Measurements from ENCODE around the gene TNS2. TPM values are rescaled to one million over a fixed set of nuclear protein-coding genes. Genes with fewer than 3 reads are reported as not detected.
A peak's percentile ranks its signal among the peaks of the same experiment; 100 is the strongest.

The TNS2 gene
- total and polyA plus RNA-seq, 9 of the 15 experiments (the other 6 are each of a cell fraction or from before 2014, with no cell fraction given): 0.28 to 3.1 (median 1.2) TPM; not detected in 1

- TF ChIP-seq ZBTB33 (CRISPR knock-in tag; IDR thresholded peaks at IDR 0.05): no peak
- TF ChIP-seq CAMTA2 (CRISPR knock-in tag; conservative IDR thresholded peaks at IDR 0.05): no peak
- TF ChIP-seq SMARCE1 (IDR thresholded peaks at IDR 0.05): peak; percentile 56
- TF ChIP-seq ZNF395 (CRISPR knock-in tag; IDR thresholded peaks at IDR 0.05): no peak
- peak; percentile 74 for TF ChIP-seq SMC3 (conservative IDR thresholded peaks at IDR 0.05; ENCODE audit: insufficient read depth, low read depth, low read length)
- no peak for TF ChIP-seq HMGN3 (IDR thresholded peaks at IDR 0.05; ENCODE audit: borderline replicate concordance, extremely low read depth, insufficient read length, low read depth, low read length)
- TF ChIP-seq PPARD (CRISPR knock-in tag; IDR thresholded peaks at IDR 0.05): no peak
- TF ChIP-seq ZNF282 (CRISPR knock-in tag; IDR thresholded peaks at IDR 0.05): no peak
- no peak for TF ChIP-seq ZNF766 (CRISPR knock-in tag; conservative IDR thresholded peaks at IDR 0.05)
- TF ChIP-seq ZC3H11A (IDR thresholded peaks at IDR 0.05; ENCODE audit: low read depth, low read length): no peak
- TF ChIP-seq, protein P1, sequence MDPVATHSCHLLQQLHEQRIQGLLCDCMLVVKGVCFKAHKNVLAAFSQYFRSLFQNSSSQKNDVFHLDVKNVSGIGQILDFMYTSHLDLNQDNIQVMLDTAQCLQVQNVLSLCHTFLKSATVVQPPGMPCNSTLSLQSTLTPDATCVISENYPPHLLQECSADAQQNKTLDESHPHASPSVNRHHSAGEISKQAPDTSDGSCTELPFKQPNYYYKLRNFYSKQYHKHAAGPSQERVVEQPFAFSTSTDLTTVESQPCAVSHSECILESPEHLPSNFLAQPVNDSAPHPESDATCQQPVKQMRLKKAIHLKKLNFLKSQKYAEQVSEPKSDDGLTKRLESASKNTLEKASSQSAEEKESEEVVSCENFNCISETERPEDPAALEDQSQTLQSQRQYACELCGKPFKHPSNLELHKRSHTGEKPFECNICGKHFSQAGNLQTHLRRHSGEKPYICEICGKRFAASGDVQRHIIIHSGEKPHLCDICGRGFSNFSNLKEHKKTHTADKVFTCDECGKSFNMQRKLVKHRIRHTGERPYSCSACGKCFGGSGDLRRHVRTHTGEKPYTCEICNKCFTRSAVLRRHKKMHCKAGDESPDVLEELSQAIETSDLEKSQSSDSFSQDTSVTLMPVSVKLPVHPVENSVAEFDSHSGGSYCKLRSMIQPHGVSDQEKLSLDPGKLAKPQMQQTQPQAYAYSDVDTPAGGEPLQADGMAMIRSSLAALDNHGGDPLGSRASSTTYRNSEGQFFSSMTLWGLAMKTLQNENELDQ (CRISPR knock-in tag; IDR thresholded peaks at IDR 0.05; ENCODE audit: borderline replicate concordance): no peak
- TF ChIP-seq BACH1 (tag; IDR thresholded peaks at IDR 0.05): no peak
- no peak for TF ChIP-seq ZNF184 (CRISPR knock-in tag; IDR thresholded peaks at IDR 0.05)
- TF ChIP-seq THRB (CRISPR knock-in tag; conservative IDR thresholded peaks at IDR 0.05): no peak
- TF ChIP-seq TCF7L2 (IDR thresholded peaks at IDR 0.05; ENCODE audit: low read depth, low read length): 0 out of 2 replicates have a peak, but pooled peaks have one; percentile 30
- no peak for TF ChIP-seq TCF3 (CRISPR knock-in tag; IDR thresholded peaks at IDR 0.05)
- no peak for TF ChIP-seq LARP7 (IDR thresholded peaks at IDR 0.05)
- TF ChIP-seq, protein P2, sequence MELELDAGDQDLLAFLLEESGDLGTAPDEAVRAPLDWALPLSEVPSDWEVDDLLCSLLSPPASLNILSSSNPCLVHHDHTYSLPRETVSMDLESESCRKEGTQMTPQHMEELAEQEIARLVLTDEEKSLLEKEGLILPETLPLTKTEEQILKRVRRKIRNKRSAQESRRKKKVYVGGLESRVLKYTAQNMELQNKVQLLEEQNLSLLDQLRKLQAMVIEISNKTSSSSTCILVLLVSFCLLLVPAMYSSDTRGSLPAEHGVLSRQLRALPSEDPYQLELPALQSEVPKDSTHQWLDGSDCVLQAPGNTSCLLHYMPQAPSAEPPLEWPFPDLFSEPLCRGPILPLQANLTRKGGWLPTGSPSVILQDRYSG (tag; conservative IDR thresholded peaks at IDR 0.05; ENCODE audit: low read depth): no peak
- TF ChIP-seq MYNN (IDR thresholded peaks at IDR 0.05): peak; percentile 76; the same call in 1 of the 2 replicates
- TF ChIP-seq MYNN (CRISPR knock-in tag; IDR thresholded peaks at IDR 0.05): no peak
These were observed 49.4 kb downstream of the TNS2 start (continued) for GRCh38 chr12:53099071-53099882.
